Hair follicular keratinocyte (primary cell): ENCODE results near the gene BRD9. TPM values are rescaled to one million over a fixed set of nuclear protein-coding genes. Genes with fewer than 3 reads are reported as not detected.

Experiments
- total RNA-seq: library from RNA; depleted of rRNA; stranded (reverse); fragments of >200 nt; gene quantifications from 2 replicates; pipeline ENCODE4 v1.2.3, GENCODE V29; 2015

Gene BRD9
- total RNA-seq: 27.8 and 32.0 TPM in 2 replicates

GRCh38 chr5:892394-893136, at the start of gene BRD9, which contains the start of gene TRIP13:
Gene BRD9 (minus strand): TSS chr5:892801. CDS start chr5:892657, 144 bp downstream.
Gene TRIP13 (plus strand): TSS chr5:892884. CDS start chr5:892999, 115 bp downstream.

GRCh38 chr5:850511-851006, 42.0 kb downstream of the BRD9 start, which contains the start of gene ZDHHC11:
Gene ZDHHC11 (minus strand): TSS chr5:850986. CDS start chr5:850602, 384 bp downstream.

Other genes with a start within 250 kb of the BRD9 start
- gene TPPP, start 199.4 kb downstream of the BRD9 start, total RNA-seq: 0.49 and 0.94 TPM in 2 replicates
- not detected in 2 replicates for gene ZDHHC11B, start 108.1 kb downstream of the BRD9 start, total RNA-seq
- 0.42 and 0.55 TPM in 2 replicates for gene ZDHHC11, start 41.8 kb downstream of the BRD9 start, total RNA-seq
- gene TRIP13, start 83 bp upstream of the BRD9 start, total RNA-seq: 24.7 and 63.7 TPM in 2 replicates
- 0.47 TPM in 1 of 2 replicates, not detected in the other for gene NKD2, start 116.0 kb upstream of the BRD9 start, total RNA-seq
- 2.1 and 5.2 TPM in 2 replicates for gene SLC12A7, start 219.3 kb upstream of the BRD9 start, total RNA-seq